Measurements from ENCODE around the gene TPH2.

Gene TPH2

GRCh38 chr12:72033991-72034390, 95.3 kb downstream of the TPH2 start:
- DNase-seq (ENCODE audit: low read depth), result no peak

DNA sequence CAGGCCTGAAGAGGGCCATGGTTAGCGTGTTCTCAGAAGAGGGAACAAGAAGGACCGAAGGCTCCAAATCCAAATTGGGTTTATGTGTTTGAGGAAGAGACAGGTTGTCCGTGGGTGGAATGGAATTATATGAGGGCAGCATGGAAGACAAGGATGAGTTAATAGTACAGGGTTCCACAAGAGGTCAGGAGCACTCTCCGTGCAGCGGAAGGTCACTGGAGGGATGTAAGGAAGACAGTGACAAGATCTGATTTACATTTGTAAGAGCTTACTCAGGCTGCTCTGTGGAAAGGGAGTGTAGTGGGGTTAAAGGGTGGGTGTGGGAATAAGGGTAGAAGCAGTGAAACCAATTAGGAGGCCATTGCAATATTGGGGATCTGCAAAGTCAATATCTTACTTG, 97.0 kb downstream of the TPH2 start:
- no peak for DNase-seq (ENCODE audit: low read depth)

DNA sequence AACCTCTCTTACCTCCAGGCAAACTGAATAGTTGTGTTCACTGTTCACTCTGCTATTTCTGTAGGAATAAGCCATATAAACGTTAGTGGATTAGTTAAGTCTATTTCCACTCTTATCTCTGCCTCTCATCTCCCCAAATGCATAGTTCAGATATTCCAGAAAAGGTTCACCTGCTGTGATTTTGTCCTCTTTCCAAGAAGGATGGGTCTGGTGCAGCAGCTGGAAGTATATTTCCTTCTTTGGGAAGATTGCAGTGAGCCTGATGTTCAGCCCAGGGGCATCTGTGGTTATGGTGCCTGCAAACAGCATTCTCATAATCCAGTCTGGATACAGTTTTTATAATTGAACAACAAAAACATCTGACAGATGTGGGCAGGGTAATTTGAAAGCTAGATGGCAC, 97.7 kb downstream of the TPH2 start:
- DNase-seq (ENCODE audit: low read depth), result no peak

DNA sequence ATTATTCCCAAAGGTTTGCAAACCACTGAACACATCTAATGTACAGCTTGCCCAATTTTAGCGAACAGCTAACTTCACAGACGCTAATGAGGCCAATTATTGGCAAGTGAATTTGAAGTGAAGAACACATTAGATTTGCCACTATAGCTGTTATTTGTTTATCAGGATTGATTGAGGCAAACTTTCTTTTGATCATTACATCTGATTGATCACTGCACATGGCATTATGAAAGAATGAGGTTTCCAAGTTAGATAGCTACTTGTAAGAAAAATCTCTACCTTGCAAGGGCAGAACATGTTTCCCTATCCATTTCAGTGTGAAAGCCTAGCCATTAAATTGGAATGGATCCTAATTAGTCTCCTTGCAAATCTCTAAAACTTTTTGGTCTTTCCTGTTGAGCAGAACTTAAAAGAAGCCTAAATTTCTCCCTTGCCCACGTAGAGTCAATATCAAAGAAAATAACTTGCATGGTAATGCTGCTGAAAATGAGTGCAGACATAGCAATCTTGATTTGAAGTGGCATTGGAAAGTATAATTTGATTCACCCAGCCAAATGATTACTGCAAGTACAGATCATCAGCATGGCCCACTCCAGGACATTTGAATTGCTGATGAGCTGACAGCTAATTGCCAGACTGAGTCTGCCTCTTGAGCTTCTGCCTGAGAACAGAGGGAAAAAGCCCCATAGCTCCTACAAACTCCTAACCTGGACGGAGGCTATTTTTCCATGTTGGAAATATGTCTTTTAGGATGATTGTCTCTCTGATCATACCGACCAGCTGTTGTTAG, 98.6 kb downstream of the TPH2 start:
- no peak for DNase-seq (ENCODE audit: low read depth)

DNA sequence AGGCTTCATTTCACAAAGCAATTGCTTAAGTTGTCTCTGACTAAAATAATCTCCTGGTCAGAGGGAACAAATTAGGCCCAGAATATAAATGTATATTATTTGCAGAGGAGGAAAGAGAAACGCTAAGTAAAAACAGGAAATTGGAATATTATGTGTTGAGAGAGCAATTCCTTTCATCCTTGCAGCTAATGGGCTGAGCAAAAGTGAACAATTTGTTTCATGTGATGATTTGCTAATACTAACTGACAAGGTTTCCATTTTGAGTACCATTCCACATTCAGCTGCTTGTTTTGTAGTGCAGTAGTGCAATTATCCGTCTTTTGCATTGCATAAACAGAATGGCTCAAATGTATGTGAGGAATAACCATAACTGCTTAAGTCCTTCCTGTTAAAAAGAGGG, 103.2 kb downstream of the TPH2 start:
- DNase-seq (ENCODE audit: low read depth), result no peak

- DNase-seq (ENCODE audit: low read depth), result peak; percentile 8
These were observed 115.0 kb downstream of the TPH2 start for GRCh38 chr12:72053604-72054003.

GRCh38 chr12:72054511-72054910, 115.9 kb downstream of the TPH2 start:
- DNase-seq (ENCODE audit: low read depth), result no peak

DNA sequence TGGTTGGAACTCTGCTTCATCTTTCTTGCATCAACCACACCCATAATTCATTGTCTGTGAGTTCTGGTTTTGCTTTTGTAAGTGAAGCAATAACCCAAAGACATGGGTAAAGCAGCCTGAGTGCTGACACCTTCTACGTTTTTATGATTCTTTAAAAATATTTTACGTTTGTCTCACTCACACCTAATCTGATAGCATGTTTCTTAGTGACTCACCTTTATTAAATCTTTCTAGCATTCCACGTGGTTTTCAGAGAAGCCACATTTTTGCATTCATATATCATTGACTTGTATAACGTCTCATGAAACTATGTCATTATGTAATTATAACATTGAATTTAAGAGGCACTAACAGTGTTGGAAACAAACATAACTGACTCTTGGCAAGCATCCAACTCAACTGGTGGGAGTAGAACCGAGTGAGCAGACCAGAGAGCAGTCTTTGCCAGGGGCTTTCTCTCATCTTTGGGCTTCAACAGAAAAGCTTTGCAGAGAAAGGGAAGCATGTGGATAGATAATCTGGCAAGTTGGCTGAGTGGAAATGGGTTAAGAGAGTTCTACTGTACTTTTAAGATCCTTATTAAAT, 118.8 kb downstream of the TPH2 start:
- DNase-seq (ENCODE audit: low read depth), result peak; percentile 5

GRCh38 chr12:72063073-72063472, 124.4 kb downstream of the TPH2 start:
- DNase-seq (ENCODE audit: low read depth), result no peak

DNA sequence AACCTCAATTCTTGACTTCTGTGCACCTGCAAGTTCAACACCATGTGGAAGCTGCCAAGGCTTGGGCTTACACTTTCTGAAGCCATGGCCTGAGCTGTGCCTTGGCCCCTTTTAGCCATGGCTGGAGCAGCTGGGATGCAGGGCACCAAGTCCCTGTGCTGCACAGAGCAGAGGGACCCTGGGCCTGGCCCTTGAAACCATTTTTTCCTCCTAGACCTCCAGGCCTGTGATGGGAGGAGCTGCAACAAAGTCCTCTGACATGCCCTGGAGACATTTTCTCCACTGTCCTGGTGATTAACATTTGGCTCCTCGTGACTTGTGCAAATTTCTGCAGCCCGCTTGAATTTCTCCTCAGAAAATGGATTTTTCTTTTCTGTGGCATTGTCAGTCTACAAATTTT, 132.4 kb downstream of the TPH2 start:
- no peak for DNase-seq (ENCODE audit: low read depth)

DNA sequence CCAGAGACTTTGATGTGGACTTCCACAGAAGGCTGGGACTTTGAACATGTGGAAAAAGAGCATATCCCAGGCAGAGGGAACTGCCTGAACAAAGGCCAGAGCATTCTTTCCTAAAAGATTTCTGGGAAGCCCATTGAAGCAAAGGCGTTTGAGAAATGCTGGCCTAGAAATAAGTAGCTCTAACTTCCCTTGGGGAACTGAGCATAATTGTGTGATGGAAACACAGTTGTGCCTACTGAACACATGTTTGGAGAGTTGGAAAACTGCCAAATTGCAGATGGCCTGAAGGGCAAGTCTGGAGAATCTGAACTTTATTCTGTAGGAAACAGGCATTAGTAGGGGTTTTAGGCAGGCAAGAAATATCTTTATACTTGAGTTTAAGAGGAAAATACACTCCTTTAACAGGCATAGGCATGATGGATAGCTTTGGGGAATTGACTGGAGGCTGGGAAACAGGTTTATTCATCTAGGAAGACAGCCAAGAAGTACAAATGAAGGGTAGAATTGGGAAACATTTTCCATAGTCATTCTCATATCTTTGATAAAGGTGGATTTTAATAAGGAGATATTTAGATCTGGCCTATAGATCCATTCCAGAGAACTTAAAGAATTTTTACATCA, 134.1 kb downstream of the TPH2 start:
- DNase-seq (ENCODE audit: low read depth), result no peak

DNA sequence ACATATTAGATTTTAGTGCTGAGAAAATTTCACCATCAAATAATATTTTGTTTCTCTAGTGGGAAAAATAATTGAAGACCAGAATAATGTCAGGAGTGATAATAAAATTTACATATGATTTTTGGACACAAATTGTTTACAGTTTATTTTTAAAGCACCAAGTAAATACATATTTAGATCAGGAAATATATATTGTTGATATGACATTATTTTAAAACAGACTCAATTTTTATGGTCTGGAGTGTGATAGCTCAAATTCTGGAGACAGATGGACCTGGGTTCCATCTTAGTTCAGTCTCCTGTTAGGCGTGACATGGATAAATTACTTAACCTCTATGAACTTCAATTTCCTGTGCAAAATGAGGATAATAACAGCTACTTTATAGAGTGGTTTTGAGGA, 135.4 kb downstream of the TPH2 start:
- DNase-seq (ENCODE audit: low read depth), result no peak

DNA sequence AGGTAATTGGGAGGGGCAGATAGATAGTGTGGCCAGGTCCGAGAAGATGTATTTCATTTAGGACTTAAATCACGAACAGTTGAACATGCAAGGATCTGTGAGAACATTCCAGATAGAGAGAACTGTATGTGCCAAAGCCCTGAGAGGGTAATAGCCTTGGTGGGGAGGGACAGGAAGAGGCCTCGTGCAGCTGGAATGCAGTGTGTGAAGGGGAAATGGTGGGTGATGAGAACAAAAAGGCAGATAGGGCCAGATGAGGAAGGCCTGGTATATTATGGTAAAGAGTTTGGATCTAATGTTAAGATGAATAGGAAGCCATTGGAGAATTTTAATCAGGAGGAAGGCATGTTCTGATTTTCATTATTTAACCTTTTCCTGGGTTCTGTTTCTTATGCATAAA, 136.3 kb downstream of the TPH2 start:
- DNase-seq (ENCODE audit: low read depth), result no peak

DNA sequence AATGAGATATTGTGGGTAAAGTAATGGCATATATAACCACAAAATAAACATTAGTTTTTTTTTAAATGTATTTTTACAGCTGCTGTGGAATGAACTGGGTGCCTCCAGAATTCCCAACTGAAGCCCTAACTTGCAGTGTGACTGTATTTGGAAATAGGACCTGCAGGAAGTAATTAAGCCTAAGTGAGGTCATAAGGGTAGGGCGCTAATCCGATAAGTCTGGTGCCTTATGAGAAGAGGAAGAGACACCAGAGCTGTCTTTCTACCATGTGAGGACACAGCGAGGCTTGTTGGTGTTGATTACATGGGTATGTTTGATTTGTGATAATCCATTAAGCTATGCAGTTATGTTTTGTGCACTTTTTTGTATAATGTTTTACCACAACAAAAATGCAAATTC, 136.8 kb downstream of the TPH2 start:
- DNase-seq (ENCODE audit: low read depth), result no peak

DNA sequence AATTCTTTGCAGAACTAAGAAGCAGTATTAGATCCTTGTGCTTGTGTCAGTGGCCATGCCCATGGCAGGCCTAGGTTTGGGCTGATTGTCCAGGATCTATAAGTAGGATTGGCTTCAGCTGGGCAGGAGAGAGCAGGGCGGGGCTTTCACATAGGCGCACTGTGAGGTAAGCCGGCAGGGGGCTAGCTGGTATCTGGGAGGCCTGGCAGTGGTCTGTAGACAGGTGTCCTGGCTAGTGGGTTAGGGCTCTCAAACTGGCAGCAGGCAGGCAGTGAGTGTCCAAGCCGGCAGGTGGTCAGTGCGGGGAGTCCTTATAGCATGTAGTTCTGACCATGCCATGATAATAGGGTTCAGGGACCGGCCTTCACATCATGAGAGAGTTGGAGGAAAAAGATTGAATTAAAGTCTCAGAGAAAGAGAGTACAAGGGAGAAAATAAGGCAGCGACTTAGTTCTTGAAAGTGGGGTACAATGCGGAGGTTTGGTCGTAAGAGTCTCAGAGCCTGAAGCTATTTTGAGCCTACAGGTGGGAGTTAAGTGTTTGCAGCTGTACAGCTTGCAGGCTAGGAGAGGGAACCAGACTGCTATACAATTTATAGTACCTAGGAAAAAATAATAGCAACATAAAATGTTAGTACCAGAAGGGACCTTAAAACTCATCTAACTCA, 137.4 kb downstream of the TPH2 start:
- no peak for DNase-seq (ENCODE audit: low read depth)

- no peak for DNase-seq (ENCODE audit: low read depth)
These were observed 137.9 kb downstream of the TPH2 start for GRCh38 chr12:72076558-72076915.

GRCh38 chr12:72077111-72077820, 138.6 kb downstream of the TPH2 start:
- DNase-seq (ENCODE audit: low read depth), result no peak

GRCh38 chr12:72081777-72082176, 143.1 kb downstream of the TPH2 start:
- DNase-seq (ENCODE audit: low read depth), result no peak
